Smooth muscle cell (in vitro differentiated cells): ENCODE results near the gene CASZ1. TPM values are rescaled to one million over a fixed set of nuclear protein-coding genes. Genes with fewer than 3 reads are reported as not detected.
A peak's percentile ranks its signal among the peaks of the same experiment; 100 is the strongest.

Experiments used
- DNase-seq: peaks from one replicate; lab custom pipeline; 2025; ENCODE audit not compliant: unreplicated experiment; lab: John Stamatoyannopoulos, UW
- H2AFZ ChIP-seq: fragments of 200-600 bp; sonication (generic); 2 replicates; pipeline ENCODE4 v1.6.0; 2016; ENCODE audit warnings: antibody characterized with exemption, low read depth, mild to moderate bottlenecking
- H3F3A ChIP-seq: fragments of 200-600 bp; sonication (generic); 2 replicates; pipeline ENCODE4 v1.6.0; 2017; ENCODE audit warnings: antibody characterized with exemption, low read depth
- H3K27ac ChIP-seq: fragments of 200-600 bp; sonication (generic); 2 replicates; pipeline ENCODE4 v1.5.1; 2016; ENCODE audit warnings: low read depth, mild to moderate bottlenecking
- H3K27me3 ChIP-seq: fragments of 200-600 bp; sonication (generic); 2 replicates; pipeline ENCODE4 v1.6.1; 2016; ENCODE audit warnings: low read depth, mild to moderate bottlenecking
- H3K36me3 ChIP-seq: fragments of 200-600 bp; sonication (generic); 2 replicates; pipeline ENCODE4 v1.5.1; 2016; ENCODE audit warnings: low read depth
- H3K4me1 ChIP-seq: fragments of 200-600 bp; sonication (generic); 2 replicates; pipeline ENCODE4 v1.5.1; 2016; ENCODE audit warnings: low read depth
- H3K4me2 ChIP-seq: fragments of 200-600 bp; sonication (generic); 2 replicates; pipeline ENCODE4 v1.6.0; 2016; ENCODE audit warnings: mild to moderate bottlenecking
- H3K4me3 ChIP-seq: fragments of 200-600 bp; sonication (generic); 2 replicates; pipeline ENCODE4 v1.5.1; 2016; ENCODE audit warnings: mild to moderate bottlenecking
- H3K79me2 ChIP-seq: fragments of 200-600 bp; sonication (generic); 2 replicates; pipeline ENCODE4 v1.6.0; 2016; ENCODE audit warnings: low read depth, mild to moderate bottlenecking
- H3K9ac ChIP-seq: fragments of 200-600 bp; sonication (generic); 2 replicates; pipeline ENCODE4 v1.6.0; 2016; ENCODE audit warnings: low read depth
- H3K9me3 ChIP-seq: fragments of 200-600 bp; sonication (generic); replicated peaks from 2 replicates; pipeline ENCODE4 v1.5.1; 2016; ENCODE audit warnings: low read depth
- H4K20me1 ChIP-seq: fragments of 200-600 bp; sonication (generic); 2 replicates; pipeline ENCODE4 v1.6.0; 2016; ENCODE audit warnings: low read depth
- CTCF ChIP-seq: fragments of 200-600 bp; sonication (generic); IDR thresholded peaks from 2 replicates; pipeline ENCODE4 v1.5.1; 2017; ENCODE audit warnings: borderline replicate concordance, mild to moderate bottlenecking, antibody characterized with exemption; ENCODE audit not compliant: insufficient read depth, poor library complexity, severe bottlenecking
- WGBS: methylation state at CpG from one replicate; pipeline ENCODE4 v1.1.7; 2016; ENCODE audit warnings: low lambda C conversion rate; 5-methylcytosine and 5-hydroxymethylcytosine counted together
- polyA plus RNA-seq: library from polyadenylated mRNA; unstranded; fragments of >200 nt; fragmentation: Nextera tagmentation; extraction: Ambion mirVana; gene quantifications from 2 replicates; pipeline ENCODE4 v1.2.1, GENCODE V29; 2016
- total RNA-seq: library from RNA; depleted of rRNA; stranded (reverse); fragments of >200 nt; gene quantifications from 2 replicates; pipeline ENCODE4 v1.2.3, GENCODE V29; 2014

CASZ1 gene
- total and polyA plus RNA-seq, 2 experiments from 2014 or later, result 0.70 to 1.9 TPM

GRCh38 chr1:10835421-10835820 lies 39.0 kb upstream of the CASZ1 start:
- Histone ChIP-seq H3K27ac (no peak overlapping the region), H2AFZ (no peak overlapping the region), H3K9ac (no peak overlapping the region), H3K4me2 (peak overlapping the region; percentile 57), H3K9me3 (no peaks in the 10 kb centered on the region), H3K4me3 (no peak overlapping the region), H3K79me2 (no peaks in the 10 kb centered on the region), H3K27me3 (peaks cover 22% of the 10 kb centered on the region), H3F3A (no peaks in the 10 kb centered on the region), H4K20me1 (no peaks in the 10 kb centered on the region), H3K4me1 (peaks cover 15% of the 10 kb centered on the region), H3K36me3 (no peaks in the 10 kb centered on the region)
- DNase-seq, result no peak
- TF ChIP-seq CTCF, result no peak
- 24% methylated on average over 12 of the region's 12 CpGs for WGBS

- H3K4me2 ChIP-seq, result no peak overlapping the region
- no peak overlapping the region for H3K9ac ChIP-seq
- no peak for TF ChIP-seq CTCF
- no peaks in the 10 kb centered on the region for H4K20me1 ChIP-seq
- H3K79me2 ChIP-seq, result no peaks in the 10 kb centered on the region
- H3K9me3 ChIP-seq, result no peaks in the 10 kb centered on the region
- H3K27me3 ChIP-seq, result peaks cover 22% of the 10 kb centered on the region
- no peak overlapping the region for H2AFZ ChIP-seq
- WGBS, result 39% methylated on average over 13 of the region's 16 CpGs
- H3F3A ChIP-seq, result no peaks in the 10 kb centered on the region
- no peaks in the 10 kb centered on the region for H3K36me3 ChIP-seq
- H3K4me1 ChIP-seq, result peaks cover 15% of the 10 kb centered on the region
- DNase-seq, result no peak
- H3K4me3 ChIP-seq, result no peak overlapping the region
- H3K27ac ChIP-seq, result no peak overlapping the region
Observed at GRCh38 chr1:10834770-10835412, 38.4 kb upstream of the CASZ1 start.

GRCh38 chr1:10833630-10834557 lies 37.4 kb upstream of the CASZ1 start:
- H3K36me3 ChIP-seq, result no peaks in the 10 kb centered on the region
- H3K79me2 ChIP-seq, result no peaks in the 10 kb centered on the region
- no peaks in the 10 kb centered on the region for H3F3A ChIP-seq
- H3K9ac ChIP-seq, result no peak overlapping the region
- no peak overlapping the region for H3K27ac ChIP-seq
- H3K27me3 ChIP-seq, result peaks cover 22% of the 10 kb centered on the region
- 76% methylated on average over 9 of the region's 9 CpGs for WGBS
- H3K4me3 ChIP-seq, result no peak overlapping the region
- H4K20me1 ChIP-seq, result no peaks in the 10 kb centered on the region
- no peaks in the 10 kb centered on the region for H3K9me3 ChIP-seq
- peaks cover 15% of the 10 kb centered on the region for H3K4me1 ChIP-seq
- TF ChIP-seq CTCF, result no peak
- H3K4me2 ChIP-seq, result no peak overlapping the region
- no peak for DNase-seq
- no peak overlapping the region for H2AFZ ChIP-seq
